ENCODE measurements around the gene TNIK. TPM values are rescaled to one million over a fixed set of nuclear protein-coding genes. Genes with fewer than 3 reads are reported as not detected.

Gene TNIK
- total and polyA plus RNA-seq, 2 of the 4 experiments (the other 2 are of a cell fraction): 3.4 to 6.3 TPM

- Histone ChIP-seq H3K18ac (ENCODE audit: low read depth, low read length) (no peak overlapping the region), H2AK9ac (replicated peaks; ENCODE audit: low read depth, low read length, poor library complexity) (no peak overlapping the region), H3K27ac (ENCODE audit: insufficient read depth, low read length) (no peak overlapping the region), H3K4ac (ENCODE audit: low read depth, low read length) (no peak overlapping the region), H4K5ac (ENCODE audit: low read depth, low read length) (no peak overlapping the region), H3K4me1 (ENCODE audit: control insufficient read depth, insufficient read depth, low read length) (no peaks in the 10 kb centered on the region), H3K4me2 (ENCODE audit: low read depth, low read length) (no peak overlapping the region), H3K23ac (ENCODE audit: low read depth, low read length) (no peak overlapping the region), H2BK20ac (ENCODE audit: low read depth, low read length) (no peak overlapping the region), H2AFZ (replicated peaks; ENCODE audit: low read length, poor library complexity) (no peak overlapping the region), H4K8ac (ENCODE audit: low read depth in 2 of 2, low read length in 2 of 2) (no peak overlapping the region), H3K4me3 (ENCODE audit: insufficient read depth, low read depth, low read length) (no peak overlapping the region), H3K9ac (ENCODE audit: low read depth, low read length) (no peak overlapping the region), H3K36me3 (ENCODE audit: control insufficient read depth, insufficient read depth, low read length) (no peaks in the 10 kb centered on the region), H4K20me1 (ENCODE audit: insufficient read depth, low read length) (no peaks in the 10 kb centered on the region), H3K56ac (ENCODE audit: extremely low read depth, insufficient read depth, low read length) (no peak overlapping the region), H2BK15ac (ENCODE audit: low read depth, low read length) (no peak overlapping the region), H2BK120ac (ENCODE audit: low read depth, low read length) (no peak overlapping the region), H3K9me1 (ENCODE audit: insufficient read depth, low read length) (no peaks in the 10 kb centered on the region), H3K9me3 (ENCODE audit: control insufficient read depth, insufficient read depth, low read length) (no peaks in the 10 kb centered on the region), H2AK5ac (ENCODE audit: low read depth, low read length) (no peak overlapping the region), H3K27me3 (ENCODE audit: control insufficient read depth, insufficient read depth, low read length) (no peaks in the 10 kb centered on the region), H3K14ac (replicated peaks; ENCODE audit: low read depth, low read length) (no peak overlapping the region), H4K91ac (ENCODE audit: insufficient read depth, low read depth, low read length) (no peak overlapping the region), H3K79me1 (ENCODE audit: low read depth in 1 of 2, low read length in 2 of 2) (no peaks in the 10 kb centered on the region), H2BK5ac (ENCODE audit: low read depth, low read length, poor library complexity, severe bottlenecking) (no peak overlapping the region)
- POLR2A ChIA-PET (ENCODE audit: unreplicated experiment): no interaction called here
- dilution Hi-C loops (cut with HindIII; ENCODE audit: low sequenced_read_pairs, unreplicated experiment): no loop called here
- in situ Hi-C loops (cut with MboI; ENCODE audit: low sequenced_read_pairs): no loop called here
- CTCF ChIA-PET: no interaction called here
- no peak for ATAC-seq (ENCODE audit: low read depth)
- DNase-seq: no peak
- no TSS peak for BruUV-seq (replicated peaks)
- intact Hi-C loops (cut with micrococcal nuclease): no loop called here
- no CpG with 5 or more reads among the region's 2 CpGs for WGBS, 2 experiments (ENCODE audit: extremely low coverage in 2 of 2, insufficient read length in 1 of 2)
- TF ChIP-seq CEBPB (IDR thresholded peaks at IDR 0.05; ENCODE audit: low read depth, low read length) (no peak; the same call in 1 of the 2 replicates), NFE2L2 (IDR thresholded peaks at IDR 0.05; ENCODE audit: low read depth, low read length) (no peak), BHLHE40 (IDR thresholded peaks at IDR 0.05; ENCODE audit: low read depth, low read length) (no peak), CTCF (conservative IDR thresholded peaks at IDR 0.05; ENCODE audit: low read depth, low read length) (no peak), MAZ (IDR thresholded peaks at IDR 0.05; ENCODE audit: borderline replicate concordance, low read depth, low read length) (no peak), RCOR1 (IDR thresholded peaks at IDR 0.05; ENCODE audit: insufficient replicate concordance, low read length) (no peak)
Observed at GRCh38 chr3:171200750-171201088, 259.5 kb downstream of the TNIK start.

Data from IMR-90 (cell line).